GM12873 (cell line): Measurements from ENCODE around the gene APOM.

Experiments used
- CTCF ChIP-seq: IDR thresholded peaks from 2 replicates; pipeline ENCODE4 v1.5.1; 2012; ENCODE audit warnings: low read depth, mild to moderate bottlenecking, moderate library complexity, low read length, control low read depth; ENCODE audit not compliant: insufficient read depth; ENCODE audit errors: missing control alignments

APOM gene

GRCh38 chr6:31632279-31632946 is 23.3 kb upstream of the APOM start:
- TF ChIP-seq CTCF = no peak

DNA sequence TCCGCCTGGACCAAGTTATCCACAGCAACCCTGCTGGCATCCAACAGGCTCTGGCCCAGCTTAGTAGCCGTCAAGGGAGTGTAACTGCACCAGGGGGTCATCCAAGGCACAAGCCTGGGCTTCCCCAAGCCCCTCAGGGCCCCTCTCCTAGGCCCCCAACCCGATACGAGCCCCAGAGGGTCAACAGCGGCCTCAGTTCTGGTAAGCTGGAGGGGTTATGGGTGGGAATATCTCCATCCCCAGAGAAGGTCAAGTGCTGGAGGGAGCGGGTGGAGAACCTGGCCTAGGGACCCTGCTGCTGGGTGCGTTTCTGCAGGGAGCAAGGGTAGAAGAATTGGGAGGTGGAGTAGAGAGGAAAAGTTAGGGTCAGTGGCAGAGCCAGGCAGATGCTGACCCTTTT is 22.2 kb upstream of the APOM start:
- no peak for TF ChIP-seq CTCF

GRCh38 chr6:31634131-31634530 is 21.6 kb upstream of the APOM start:
- TF ChIP-seq CTCF = no peak

- no peak for TF ChIP-seq CTCF
Observed at GRCh38 chr6:31634969-31635575, 20.6 kb upstream of the APOM start.

DNA sequence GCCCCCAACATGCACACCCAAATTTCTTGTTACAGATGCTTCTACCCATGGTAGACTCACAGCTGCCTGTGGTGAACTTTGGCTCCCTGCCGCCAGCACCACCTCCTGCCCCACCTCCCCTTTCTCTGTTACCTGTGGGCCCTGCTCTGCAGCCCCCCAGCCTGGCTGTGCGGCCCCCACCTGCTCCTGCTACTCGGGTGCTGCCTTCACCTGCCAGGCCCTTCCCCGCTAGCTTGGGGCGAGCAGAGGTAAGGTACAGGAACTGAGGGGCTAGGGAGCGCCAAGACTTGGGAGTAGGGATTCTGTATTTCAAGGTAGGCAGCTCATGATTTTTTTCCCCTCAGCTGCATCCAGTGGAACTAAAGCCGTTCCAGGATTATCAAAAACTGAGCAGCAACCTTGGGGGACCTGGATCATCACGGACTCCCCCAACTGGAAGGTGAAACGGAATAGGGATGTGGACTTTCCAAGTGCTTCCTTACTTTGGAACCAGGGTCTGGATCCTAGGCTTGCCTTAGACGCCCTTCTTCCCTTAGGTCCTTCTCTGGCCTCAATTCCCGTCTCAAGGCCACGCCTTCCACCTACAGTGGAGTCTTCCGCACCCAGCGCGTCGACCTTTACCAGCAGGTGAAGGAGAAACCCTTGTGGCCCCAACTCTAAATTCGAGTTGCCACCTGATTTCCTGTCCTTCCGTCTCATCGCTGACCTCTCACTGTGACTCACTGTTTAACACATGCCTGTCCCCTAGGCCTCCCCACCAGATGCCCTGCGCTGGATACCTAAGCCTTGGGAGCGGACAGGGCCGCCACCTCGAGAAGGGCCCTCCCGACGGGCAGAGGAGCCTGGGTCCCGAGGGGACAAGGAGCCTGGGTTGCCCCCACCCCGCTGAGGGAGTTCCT is 18.7 kb upstream of the APOM start:
- TF ChIP-seq CTCF = no peak

- no peak for TF ChIP-seq CTCF
Observed at GRCh38 chr6:31639043-31639442, 16.7 kb upstream of the APOM start.

- TF ChIP-seq CTCF = no peak
Observed at GRCh38 chr6:31639449-31639861, 16.2 kb upstream of the APOM start.
